IMR-90 (cell line): ENCODE measurements around the gene TAAR2. TPM values are rescaled to one million over a fixed set of nuclear protein-coding genes. Genes with fewer than 3 reads are reported as not detected.

Experiments used
- ATAC-seq: fragments of 200-7000 bp; cut with Tn5 transposase; 2 replicates; pipeline ENCODE4 v1.9.1; 2020; ENCODE audit warnings: low read depth, mild to moderate bottlenecking, moderate library complexity
- BruUV-seq: library from RNA; stranded (reverse); fragments of 400-500 nt; replicated peaks from 2 replicates; lab custom pipeline; 2021; lab: Mats Ljungman, UMichigan
- CTCF ChIA-PET: fragments of 300-600 bp; formaldehyde crosslinking; extraction: SDS; loops from one replicate; lab custom pipeline; 2021; ENCODE audit warnings: antibody characterized with exemption; lab: Yijun Ruan, JAX
- POLR2A ChIA-PET: fragments of 300-600 bp; sonication (Branson Sonifier 250); formaldehyde crosslinking; loops from one replicate; lab custom pipeline; 2022; ENCODE audit warnings: antibody characterized with exemption; ENCODE audit not compliant: unreplicated experiment; lab: Charles Lee
- DNase-seq: peaks from one replicate; pipeline ENCODE4 v3.0.0; 2013
- H2AFZ ChIP-seq: replicated peaks from 2 replicates; pipeline ENCODE3; 2013; ENCODE audit warnings: low read length, mild to moderate bottlenecking; ENCODE audit not compliant: poor library complexity
- H2AK5ac ChIP-seq: 2 replicates; pipeline ENCODE4 v1.6.1; 2013; ENCODE audit warnings: low read depth, low read length, inconsistent platforms
- H2AK9ac ChIP-seq: replicated peaks from 2 replicates; pipeline ENCODE3; 2013; ENCODE audit warnings: mild to moderate bottlenecking, low read depth, low read length, moderate library complexity; ENCODE audit not compliant: poor library complexity
- H2BK120ac ChIP-seq: 2 replicates; pipeline ENCODE4 v1.6.1; 2013; ENCODE audit warnings: low read depth, low read length, inconsistent platforms
- H2BK15ac ChIP-seq: 3 replicates; pipeline ENCODE4 v1.6.1; 2013; ENCODE audit warnings: low read depth, low read length, inconsistent platforms
- H2BK20ac ChIP-seq: 2 replicates; pipeline ENCODE4 v1.6.1; 2013; ENCODE audit warnings: low read depth, mild to moderate bottlenecking, inconsistent platforms, low read length, moderate library complexity
- H2BK5ac ChIP-seq: 2 replicates; pipeline ENCODE4 v1.6.1; 2013; ENCODE audit warnings: mild to moderate bottlenecking, low read depth, low read length, inconsistent platforms; ENCODE audit not compliant: poor library complexity, severe bottlenecking
- H3K14ac ChIP-seq: replicated peaks from 2 replicates; pipeline ENCODE4 v1.6.1; 2013; ENCODE audit warnings: low read depth, low read length, inconsistent platforms
- H3K18ac ChIP-seq: 2 replicates; pipeline ENCODE4 v1.6.1; 2013; ENCODE audit warnings: low read depth, low read length, control low read depth
- H3K23ac ChIP-seq: 2 replicates; pipeline ENCODE4 v1.6.1; 2013; ENCODE audit warnings: low read depth, low read length, inconsistent platforms
- H3K27ac ChIP-seq: 2 replicates; pipeline ENCODE4 v1.5.1; 2013; ENCODE audit warnings: mild to moderate bottlenecking, control low read depth, low read length; ENCODE audit not compliant: insufficient read depth
- H3K27me3 ChIP-seq: 2 replicates; pipeline ENCODE4 v1.6.1; 2013; ENCODE audit warnings: low read length; ENCODE audit not compliant: control insufficient read depth, insufficient read depth
- H3K36me3 ChIP-seq: 2 replicates; pipeline ENCODE4 v1.6.1; 2013; ENCODE audit warnings: low read length, mixed read lengths; ENCODE audit not compliant: control insufficient read depth, insufficient read depth
- H3K4ac ChIP-seq: 2 replicates; pipeline ENCODE4 v1.6.1; 2013; ENCODE audit warnings: low read depth, low read length, inconsistent platforms
- H3K4me1 ChIP-seq: 2 replicates; pipeline ENCODE4 v1.6.1; 2013; ENCODE audit warnings: low read length, mixed read lengths; ENCODE audit not compliant: control insufficient read depth, insufficient read depth
- H3K4me2 ChIP-seq: 2 replicates; pipeline ENCODE4 v1.6.1; 2013; ENCODE audit warnings: low read depth, mild to moderate bottlenecking, control low read depth, low read length, moderate library complexity
- H3K4me3 ChIP-seq: 2 replicates; pipeline ENCODE4 v1.5.1; 2013; ENCODE audit warnings: low read depth, mild to moderate bottlenecking, control low read depth, low read length, moderate library complexity; ENCODE audit not compliant: insufficient read depth
- H3K56ac ChIP-seq: 2 replicates; pipeline ENCODE4 v1.6.1; 2013; ENCODE audit warnings: low read length, inconsistent platforms; ENCODE audit not compliant: insufficient read depth; ENCODE audit errors: extremely low read depth
- H3K79me1 ChIP-seq, 2 experiments: 2 replicates each; pipeline ENCODE4 v1.6.1; 2013; ENCODE audit warnings: low read length in 2 of 2, inconsistent platforms in 1 of 2, low read depth in 1 of 2
- H3K9ac ChIP-seq: 2 replicates; pipeline ENCODE4 v1.6.1; 2013; ENCODE audit warnings: low read depth, low read length, control low read depth
- H3K9me1 ChIP-seq: 2 replicates; pipeline ENCODE4 v1.6.1; 2013; ENCODE audit warnings: low read length, inconsistent platforms; ENCODE audit not compliant: insufficient read depth
- H3K9me3 ChIP-seq: 2 replicates; pipeline ENCODE4 v1.6.1; 2013; ENCODE audit warnings: low read length; ENCODE audit not compliant: control insufficient read depth, insufficient read depth
- H4K20me1 ChIP-seq: 2 replicates; pipeline ENCODE4 v1.6.1; 2013; ENCODE audit warnings: low read length, inconsistent platforms; ENCODE audit not compliant: insufficient read depth
- H4K5ac ChIP-seq: 2 replicates; pipeline ENCODE4 v1.6.1; 2013; ENCODE audit warnings: mild to moderate bottlenecking, low read depth, low read length, control low read depth
- H4K8ac ChIP-seq, 2 experiments: 2 replicates each; pipeline ENCODE4 v1.6.1; 2013; ENCODE audit warnings: low read depth in 2 of 2, low read length in 2 of 2, control low read depth in 1 of 2, inconsistent platforms in 1 of 2
- H4K91ac ChIP-seq: 2 replicates; pipeline ENCODE4 v1.6.1; 2013; ENCODE audit warnings: low read depth, low read length, inconsistent platforms; ENCODE audit not compliant: insufficient read depth
- BHLHE40 ChIP-seq: fragments of 150-350 bp; IDR thresholded peaks from 2 replicates; pipeline ENCODE4 v1.6.1; 2016; ENCODE audit warnings: mild to moderate bottlenecking, low read depth, low read length
- MAZ ChIP-seq: IDR thresholded peaks from 2 replicates; pipeline ENCODE4 v1.6.1; 2012; ENCODE audit warnings: low read depth, mild to moderate bottlenecking, low read length, improper control_type of control experiment, moderate library complexity, borderline replicate concordance
- MXI1 ChIP-seq: IDR thresholded peaks from 2 replicates; pipeline ENCODE4 v1.6.1; 2012; ENCODE audit warnings: low read depth, mild to moderate bottlenecking, low read length, moderate library complexity, borderline replicate concordance
- NFE2L2 ChIP-seq: fragments of 150-350 bp; IDR thresholded peaks from 2 replicates; pipeline ENCODE4 v1.6.1; 2016; ENCODE audit warnings: low read depth, mild to moderate bottlenecking, low read length
- RCOR1 ChIP-seq: IDR thresholded peaks from 2 replicates; pipeline ENCODE4 v1.6.1; 2012; ENCODE audit warnings: mild to moderate bottlenecking, low read length, improper control_type of control experiment; ENCODE audit not compliant: insufficient replicate concordance
- WGBS, 2 experiments: methylation state at CpG; one replicate each; pipeline versions ENCODE4 v1.1.5 to v1.1.7; 2013; ENCODE audit warnings: missing lambda C conversion rate in 2 of 2; ENCODE audit not compliant: insufficient read length in 1 of 2; ENCODE audit errors: extremely low coverage in 2 of 2; 5-methylcytosine and 5-hydroxymethylcytosine counted together
- dilution Hi-C: fragments of 300-500 bp; cut with HindIII; formaldehyde crosslinking; loops from one replicate; pipeline ENCODE4 v1.14.3; 2018; ENCODE audit warnings: low sequenced_read_pairs; ENCODE audit not compliant: unreplicated experiment
- in situ Hi-C: fragments of 300-500 bp; cut with MboI; formaldehyde crosslinking; loops from 3 replicates; pipeline ENCODE4 v1.14.3; 2019; ENCODE audit warnings: low sequenced_read_pairs, inconsistent platforms, mixed read lengths
- intact Hi-C: fragments of 100-400 bp; cut with micrococcal nuclease; formaldehyde crosslinking; loops from 2 replicates; pipeline ENCODE4 v1.10.0; 2022
- polyA plus RNA-seq, 3 experiments: library from polyadenylated mRNA; depleted of rRNA; stranded (reverse); fragments of >200 nt; gene quantifications; 2 replicates each; pipeline ENCODE4 v1.2.3, GENCODE V29; 2012; ENCODE audit warnings: low replicate concordance in 1 of 3
- total RNA-seq: library from RNA; depleted of rRNA; stranded (reverse); fragments of >200 nt; gene quantifications from 2 replicates; pipeline ENCODE4 v1.2.3, GENCODE V29; 2012

Gene TAAR2
- total and polyA plus RNA-seq, 2 of the 4 experiments (the other 2 are of a cell fraction): not detected

DNA sequence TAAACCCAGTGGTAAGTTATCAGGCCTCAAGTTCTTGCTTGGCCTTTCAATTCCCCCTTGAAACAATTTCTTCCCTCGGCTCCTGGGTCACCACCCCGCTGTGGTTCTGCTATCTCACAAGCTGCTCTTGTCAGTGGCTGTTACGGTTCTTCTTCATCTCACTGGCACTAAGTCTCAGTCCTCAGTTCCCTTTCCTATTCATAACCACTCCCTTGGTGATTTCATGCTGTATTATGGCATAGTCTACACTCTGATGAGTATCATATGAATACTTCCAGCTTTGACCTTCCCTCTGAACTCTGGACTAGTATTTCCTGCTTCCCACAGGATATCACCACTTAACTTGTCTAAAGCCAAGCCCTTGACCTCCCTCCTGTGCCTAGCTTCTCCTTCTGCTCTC, 27.0 kb upstream of the TAAR2 start:
- no CpG with 5 or more reads among the region's 3 CpGs for WGBS, 2 experiments
- Histone ChIP-seq H2AK9ac (no peak overlapping the region), H3K56ac (no peak overlapping the region), H2BK5ac (no peak overlapping the region), H3K9me1 (no peaks in the 10 kb centered on the region), H2BK120ac (no peak overlapping the region), H3K4me3 (no peak overlapping the region), H4K8ac (no peak overlapping the region), H3K27ac (no peak overlapping the region), H3K14ac (no peak overlapping the region), H2AFZ (no peak overlapping the region), H2AK5ac (no peak overlapping the region), H3K18ac (no peak overlapping the region), H2BK15ac (no peak overlapping the region), H3K4me1 (no peaks in the 10 kb centered on the region), H4K5ac (no peak overlapping the region), H4K20me1 (no peaks in the 10 kb centered on the region), H3K79me1 (no peaks in the 10 kb centered on the region), H3K9me3 (no peaks in the 10 kb centered on the region), H3K36me3 (no peaks in the 10 kb centered on the region), H3K27me3 (peaks cover 31% of the 10 kb centered on the region), H2BK20ac (no peak overlapping the region), H3K9ac (no peak overlapping the region), H3K4me2 (no peak overlapping the region), H4K91ac (no peak overlapping the region), H3K4ac (no peak overlapping the region), H3K23ac (no peak overlapping the region)
- DNase-seq: no peak
- dilution Hi-C loops (no loop called here), in situ Hi-C loops (loop anchor here (25.0 kb wide), 1 partner anchor 111 kb away; the partner anchor contains the start of gene VNN2), intact Hi-C loops (loop anchor here (5.0 kb wide), 1 partner anchor 39 kb away; no protein-coding TSS in a partner anchor)
- ATAC-seq: no peak
- ChIA-PET CTCF (interaction anchor here (0.5 kb wide), 1 partner anchor 19 kb away, joined by 5 read pairs; no protein-coding TSS in a partner anchor), POLR2A (no interaction called here)
- TF ChIP-seq MAZ: no peak
- no peak for TF ChIP-seq MXI1
- TF ChIP-seq RCOR1: no peak
- TF ChIP-seq BHLHE40: no peak
- no peak for TF ChIP-seq NFE2L2
- BruUV-seq: no TSS peak
